OCI-LY7 (cell line): ENCODE measurements around the gene ANKRD65. TPM values are rescaled to one million over a fixed set of nuclear protein-coding genes. Genes with fewer than 3 reads are reported as not detected.

Source experiments
- BruUV-seq: library from RNA; stranded (reverse); fragments of 400-500 nt; replicated peaks from 2 replicates; lab custom pipeline; 2021; lab: Mats Ljungman, UMichigan
- CTCF ChIA-PET: fragments of 300-600 bp; sonication (Branson Sonifier 250); formaldehyde crosslinking; loops from one replicate; lab custom pipeline; 2022; ENCODE audit warnings: antibody characterized with exemption; ENCODE audit not compliant: unreplicated experiment; lab: Charles Lee
- POLR2A ChIA-PET: fragments of 300-600 bp; sonication (Branson Sonifier 250); formaldehyde crosslinking; loops from one replicate; lab custom pipeline; 2022; ENCODE audit warnings: antibody characterized with exemption; lab: Charles Lee
- DNase-seq: peaks from one replicate; pipeline ENCODE4 v3.0.0-alpha.2; 2015; ENCODE audit warnings: low spot score
- H2AFZ ChIP-seq: fragments of 200-600 bp; sonication (generic), shearing (Covaris generic); 2 replicates; pipeline ENCODE4 v1.6.1; 2014; ENCODE audit warnings: mild to moderate bottlenecking, antibody characterized with exemption, low read length, moderate library complexity
- H3K27ac ChIP-seq: fragments of 200-600 bp; sonication (generic); 2 replicates; pipeline ENCODE4 v1.5.1; 2014; ENCODE audit warnings: mixed run types, low read depth, mild to moderate bottlenecking, moderate library complexity, low read length, inconsistent platforms; ENCODE audit not compliant: poor library complexity, severe bottlenecking
- H3K36me3 ChIP-seq: fragments of 200-600 bp; sonication (generic); 2 replicates; pipeline ENCODE4 v1.6.1; 2014; ENCODE audit warnings: mild to moderate bottlenecking, antibody characterized with exemption, low read length, moderate library complexity, mixed read lengths; ENCODE audit not compliant: insufficient read depth
- H3K4me1 ChIP-seq: fragments of 200-600 bp; sonication (generic); 2 replicates; pipeline ENCODE4 v1.5.1; 2014; ENCODE audit warnings: mild to moderate bottlenecking, low read length; ENCODE audit not compliant: insufficient read depth, poor library complexity, severe bottlenecking
- H3K4me2 ChIP-seq: fragments of 200-600 bp; sonication (generic); 2 replicates; pipeline ENCODE4 v1.6.1; 2014; ENCODE audit warnings: mild to moderate bottlenecking, low read length
- H3K4me3 ChIP-seq: fragments of 200-600 bp; sonication (generic); 2 replicates; pipeline ENCODE4 v1.5.1; 2014; ENCODE audit warnings: mild to moderate bottlenecking, low read depth, low read length; ENCODE audit not compliant: poor library complexity, severe bottlenecking
- H3K79me2 ChIP-seq: fragments of 200-600 bp; sonication (generic); 2 replicates; pipeline ENCODE4 v1.6.1; 2016; ENCODE audit warnings: low read depth, mild to moderate bottlenecking, low read length, moderate library complexity, mixed read lengths; ENCODE audit not compliant: insufficient read depth
- H3K9me2 ChIP-seq: fragments of 200-600 bp; sonication (generic); 2 replicates; pipeline ENCODE4 v1.6.1; 2016; ENCODE audit warnings: mild to moderate bottlenecking, low read length, mixed read lengths; ENCODE audit not compliant: insufficient read depth
- H3K9me3 ChIP-seq: fragments of 200-600 bp; sonication (generic); 2 replicates; pipeline ENCODE4 v1.6.1; 2014; ENCODE audit warnings: mild to moderate bottlenecking, mixed run types, low read length, mixed read lengths
- H4K20me1 ChIP-seq: fragments of 200-600 bp; sonication (generic); 2 replicates; pipeline ENCODE4 v1.6.1; 2014; ENCODE audit warnings: mild to moderate bottlenecking, antibody characterized with exemption, low read length, moderate library complexity, mixed read lengths; ENCODE audit not compliant: insufficient read depth
- CTCF ChIP-seq: fragments of 200-600 bp; sonication (generic); conservative IDR thresholded peaks from 2 replicates; pipeline ENCODE4 v1.5.1; 2014; ENCODE audit warnings: mild to moderate bottlenecking, antibody characterized with exemption, low read length, moderate library complexity, mixed read lengths
- EZH2phosphoT487 ChIP-seq: fragments of 200-600 bp; sonication (generic); IDR thresholded peaks from 2 replicates; pipeline ENCODE4 v1.6.1; 2018; ENCODE audit warnings: low read depth, borderline replicate concordance, mild to moderate bottlenecking, mixed run types, antibody characterized with exemption, low read length, moderate library complexity, mixed read lengths
- intact Hi-C: fragments of 100-400 bp; cut with micrococcal nuclease; formaldehyde crosslinking; loops from one replicate; pipeline ENCODE4 v1.10.0; 2022; ENCODE audit not compliant: unreplicated experiment
- total RNA-seq, 2 experiments: library from RNA; depleted of rRNA in 1 of 2; stranded (reverse); fragments of >200 nt in 1 of 2; shearing (Covaris generic) in 1 of 2; gene quantifications; 2 replicates each; pipeline ENCODE4 v1.2.3, GENCODE V29; 2014 to 2022

ANKRD65 gene
- total RNA-seq, 2 experiments from 2014 or later: not detected

- POLR2A ChIA-PET: no interaction called here
- H2AFZ ChIP-seq: no peak overlapping the region
- DNase-seq: no peak
- no peaks in the 10 kb centered on the region for H3K9me2 ChIP-seq
- no peak overlapping the region for H3K27ac ChIP-seq
- no peaks in the 10 kb centered on the region for H4K20me1 ChIP-seq
- CTCF ChIA-PET: no interaction called here
- H3K36me3 ChIP-seq: no peaks in the 10 kb centered on the region
- no TSS peak for BruUV-seq
- no peaks in the 10 kb centered on the region for H3K79me2 ChIP-seq
- no peaks in the 10 kb centered on the region for H3K9me3 ChIP-seq
- H3K4me3 ChIP-seq: no peak overlapping the region
- no peaks in the 10 kb centered on the region for H3K4me1 ChIP-seq
- H3K4me2 ChIP-seq: no peak overlapping the region
- intact Hi-C loops: loop anchor here (5.0 kb wide), 1 partner anchor 60 kb away; no protein-coding TSS in a partner anchor
- no peak for TF ChIP-seq CTCF
- TF ChIP-seq EZH2phosphoT487: no peak
These were observed 21.1 kb upstream of the ANKRD65 start for GRCh38 chr1:1442069-1442770.

DNA sequence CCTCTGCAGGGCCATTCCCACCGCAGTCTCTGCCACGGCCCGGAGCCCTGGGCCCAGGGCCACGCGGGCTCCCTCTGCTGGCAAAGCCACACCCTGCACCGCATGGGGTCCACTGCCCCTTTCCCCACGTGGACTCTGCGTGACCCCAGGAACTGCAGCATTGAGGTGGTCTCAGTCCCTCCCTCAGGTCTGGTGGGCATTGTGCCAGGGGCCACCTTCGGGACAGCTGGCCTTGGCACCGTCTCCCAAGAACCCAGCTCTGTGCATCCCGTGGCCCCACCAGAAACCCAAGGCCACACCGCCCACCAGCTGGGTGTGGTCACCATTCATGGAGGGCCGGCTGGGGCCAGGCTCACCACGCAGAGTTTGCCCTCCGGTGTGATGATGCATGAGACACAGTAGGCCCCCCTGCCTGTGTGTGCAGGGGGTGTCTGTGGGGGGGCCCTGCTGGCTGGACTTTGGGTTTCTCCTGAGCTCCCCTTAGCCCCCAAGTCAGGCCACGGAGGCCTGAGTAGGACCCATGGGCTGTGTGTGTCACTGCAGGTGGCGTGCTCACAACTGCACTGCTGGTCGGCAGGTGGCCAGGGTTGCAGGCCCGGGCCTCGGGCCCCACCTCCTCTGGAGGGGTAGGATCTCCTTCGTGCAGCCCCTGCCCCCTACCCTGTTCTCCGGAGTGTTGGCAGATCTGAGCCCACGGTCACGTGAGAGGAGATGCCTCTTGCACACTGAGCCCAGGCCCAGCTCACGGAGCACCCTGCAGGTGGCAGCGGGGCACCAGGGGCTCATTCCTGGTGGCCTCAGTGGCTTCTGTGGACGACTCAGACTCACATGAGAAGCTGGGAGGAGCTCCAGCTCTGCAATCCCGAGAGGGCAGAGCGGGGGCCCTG is 20.2 kb upstream of the ANKRD65 start:
- no peak overlapping the region for H2AFZ ChIP-seq
- H3K79me2 ChIP-seq: no peaks in the 10 kb centered on the region
- TF ChIP-seq EZH2phosphoT487 (no peak), CTCF (peak; percentile 82)
- no peaks in the 10 kb centered on the region for H3K4me1 ChIP-seq
- POLR2A ChIA-PET: no interaction called here
- H3K27ac ChIP-seq: no peak overlapping the region
- DNase-seq: peak; percentile 52
- H3K4me3 ChIP-seq: no peak overlapping the region
- intact Hi-C loops: loop anchor here (5.0 kb wide), 1 partner anchor 61 kb away; no protein-coding TSS in a partner anchor
- no peaks in the 10 kb centered on the region for H4K20me1 ChIP-seq
- no peak overlapping the region for H3K4me2 ChIP-seq
- CTCF ChIA-PET: no interaction called here
- H3K36me3 ChIP-seq: no peaks in the 10 kb centered on the region
- no peaks in the 10 kb centered on the region for H3K9me3 ChIP-seq
- BruUV-seq: no TSS peak
- H3K9me2 ChIP-seq: no peaks in the 10 kb centered on the region
